ENCODE measurements around the gene ZNF329. TPM values are rescaled to one million over a fixed set of nuclear protein-coding genes. Genes with fewer than 3 reads are reported as not detected.

Gene ZNF329
- total and polyA plus RNA-seq, 2 of the 13 experiments (the other 11 are each of a cell fraction or from before 2014, with no cell fraction given), result 3.8 to 9.6 TPM

- TF ChIP-seq BHLHE40 (IDR thresholded peaks at IDR 0.05; ENCODE audit: low read length), result no peak
- TF ChIP-seq POLR2G (IDR thresholded peaks at IDR 0.05; ENCODE audit: low read depth, low read length), result peak; percentile 66
- no peak for TF ChIP-seq KDM4B (CRISPR knock-in tag; IDR thresholded peaks at IDR 0.05)
- 0 out of 2 replicates have a peak, but pooled peaks have one; percentile 57 for TF ChIP-seq ZC3H13 (CRISPR knock-in tag; IDR thresholded peaks at IDR 0.05)
- no peak for TF ChIP-seq ZNF609 (CRISPR knock-in tag; IDR thresholded peaks at IDR 0.05; ENCODE audit: borderline replicate concordance)
- no peak for TF ChIP-seq EP300 (IDR thresholded peaks at IDR 0.05; ENCODE audit: low read depth in 2 of 2, low read length in 2 of 2)
- no peak for TF ChIP-seq EP300 (CRISPR knock-in tag; IDR thresholded peaks at IDR 0.05; ENCODE audit: borderline replicate concordance)
- TF ChIP-seq, protein P1, sequence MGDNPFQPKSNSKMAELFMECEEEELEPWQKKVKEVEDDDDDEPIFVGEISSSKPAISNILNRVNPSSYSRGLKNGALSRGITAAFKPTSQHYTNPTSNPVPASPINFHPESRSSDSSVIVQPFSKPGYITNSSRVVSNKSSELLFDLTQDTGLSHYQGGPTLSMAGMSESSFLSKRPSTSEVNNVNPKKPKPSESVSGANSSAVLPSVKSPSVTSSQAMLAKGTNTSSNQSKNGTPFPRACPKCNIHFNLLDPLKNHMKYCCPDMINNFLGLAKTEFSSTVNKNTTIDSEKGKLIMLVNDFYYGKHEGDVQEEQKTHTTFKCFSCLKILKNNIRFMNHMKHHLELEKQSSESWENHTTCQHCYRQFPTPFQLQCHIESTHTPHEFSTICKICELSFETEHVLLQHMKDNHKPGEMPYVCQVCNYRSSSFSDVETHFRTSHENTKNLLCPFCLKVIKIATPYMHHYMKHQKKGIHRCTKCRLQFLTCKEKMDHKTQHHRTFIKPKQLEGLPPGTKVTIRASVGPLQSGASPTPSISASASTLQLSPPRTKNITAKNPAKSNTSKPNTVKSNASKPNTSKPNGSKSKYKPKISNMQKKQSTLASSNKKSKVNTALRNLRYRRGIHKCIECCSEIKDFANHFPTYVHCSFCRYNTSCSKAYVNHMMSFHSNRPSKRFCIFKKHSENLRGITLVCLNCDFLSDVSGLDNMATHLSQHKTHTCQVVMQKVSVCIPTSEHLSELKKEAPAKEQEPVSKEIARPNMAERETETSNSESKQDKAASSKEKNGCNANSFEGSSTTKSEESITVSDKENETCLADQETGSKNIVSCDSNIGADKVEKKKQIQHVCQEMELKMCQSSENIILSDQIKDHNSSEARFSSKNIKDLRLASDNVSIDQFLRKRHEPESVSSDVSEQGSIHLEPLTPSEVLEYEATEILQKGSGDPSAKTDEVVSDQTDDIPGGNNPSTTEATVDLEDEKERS (CRISPR knock-in tag; IDR thresholded peaks at IDR 0.05), result 0 out of 2 replicates have a peak, but pooled peaks have one; percentile 48
- TF ChIP-seq CBFB (CRISPR knock-in tag; IDR thresholded peaks at IDR 0.05), result 0 out of 2 replicates have a peak, but pooled peaks have one; percentile 22
- peak; percentile 75; the same call in 1 of the 2 replicates for TF ChIP-seq ZNF274 (CRISPR knock-in tag; IDR thresholded peaks at IDR 0.05)
- TF ChIP-seq GABPA (IDR thresholded peaks at IDR 0.05; ENCODE audit: low read depth, low read length), result peak; percentile 23; the same call in 1 of the 2 replicates
- peak; percentile 21; the same call in 1 of the 2 replicates for TF ChIP-seq GABPA (CRISPR knock-in tag; IDR thresholded peaks at IDR 0.05; ENCODE audit: low read depth)
- peak; percentile 30; the same call in 1 of the 2 replicates for TF ChIP-seq HNF1B (CRISPR knock-in tag; IDR thresholded peaks at IDR 0.05)
- TF ChIP-seq TBX2 (CRISPR knock-in tag; IDR thresholded peaks at IDR 0.05; ENCODE audit: borderline replicate concordance), result peak; percentile 36; the same call in 1 of the 2 replicates
- TF ChIP-seq HNRNPH1 (optimal IDR thresholded peaks at IDR 0.05; ENCODE audit: low read depth, low read length), result no peak
- 0 out of 2 replicates have a peak, but pooled peaks have one; percentile 50 for TF ChIP-seq GZF1 (CRISPR knock-in tag; IDR thresholded peaks at IDR 0.05)
- TF ChIP-seq, protein P2, sequence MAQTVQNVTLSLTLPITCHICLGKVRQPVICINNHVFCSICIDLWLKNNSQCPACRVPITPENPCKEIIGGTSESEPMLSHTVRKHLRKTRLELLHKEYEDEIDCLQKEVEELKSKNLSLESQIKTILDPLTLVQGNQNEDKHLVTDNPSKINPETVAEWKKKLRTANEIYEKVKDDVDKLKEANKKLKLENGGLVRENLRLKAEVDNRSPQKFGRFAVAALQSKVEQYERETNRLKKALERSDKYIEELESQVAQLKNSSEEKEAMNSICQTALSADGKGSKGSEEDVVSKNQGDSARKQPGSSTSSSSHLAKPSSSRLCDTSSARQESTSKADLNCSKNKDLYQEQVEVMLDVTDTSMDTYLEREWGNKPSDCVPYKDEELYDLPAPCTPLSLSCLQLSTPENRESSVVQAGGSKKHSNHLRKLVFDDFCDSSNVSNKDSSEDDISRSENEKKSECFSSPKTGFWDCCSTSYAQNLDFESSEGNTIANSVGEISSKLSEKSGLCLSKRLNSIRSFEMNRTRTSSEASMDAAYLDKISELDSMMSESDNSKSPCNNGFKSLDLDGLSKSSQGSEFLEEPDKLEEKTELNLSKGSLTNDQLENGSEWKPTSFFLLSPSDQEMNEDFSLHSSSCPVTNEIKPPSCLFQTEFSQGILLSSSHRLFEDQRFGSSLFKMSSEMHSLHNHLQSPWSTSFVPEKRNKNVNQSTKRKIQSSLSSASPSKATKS (CRISPR knock-in tag; IDR thresholded peaks at IDR 0.05), result no peak
- peak; percentile 58 for TF ChIP-seq HDAC1 (CRISPR knock-in tag; IDR thresholded peaks at IDR 0.05)
Measured at GRCh38 chr19:58150328-58150921, at the start of gene ZNF329 (continued).
